ENCODE data around the gene SLC2A4. TPM values are rescaled to one million over a fixed set of nuclear protein-coding genes. Genes with fewer than 3 reads are reported as not detected.
A peak's percentile ranks its signal among the peaks of the same experiment; 100 is the strongest.

SLC2A4 gene
- total and polyA plus RNA-seq, 2 experiments from 2014 or later, result 6.3 to 13.6 TPM

DNA sequence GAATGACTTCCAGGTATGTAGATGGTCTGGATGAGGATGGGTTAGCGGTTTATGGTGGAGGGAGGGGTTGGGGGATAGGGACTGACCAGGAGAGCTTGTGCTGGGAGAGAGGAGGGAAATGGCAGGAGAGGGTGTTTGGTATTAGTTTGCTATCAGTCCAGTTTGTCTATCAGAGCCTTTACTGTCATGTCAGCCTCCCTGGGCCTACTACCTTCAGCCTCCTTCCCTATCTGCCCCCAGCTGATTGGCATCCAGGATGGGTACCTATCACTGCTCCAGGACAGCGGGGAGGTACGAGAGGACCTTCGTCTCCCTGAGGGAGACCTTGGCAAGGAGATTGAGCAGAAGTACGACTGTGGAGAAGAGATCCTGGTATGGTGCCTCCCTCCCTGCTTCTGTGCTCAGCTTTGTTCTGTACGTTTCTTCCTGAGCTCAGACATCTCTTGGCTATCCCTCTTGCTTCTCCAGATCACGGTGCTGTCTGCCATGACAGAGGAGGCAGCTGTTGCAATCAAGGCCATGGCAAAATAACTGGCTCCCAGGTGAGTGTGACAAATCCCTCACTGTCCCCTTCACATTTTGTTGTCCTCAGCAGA is 29.7 kb downstream of the SLC2A4 start:
- H3K27ac ChIP-seq (ENCODE audit: low read depth), result no peak overlapping the region; the same call in 1 of the 2 replicates
- peaks cover 37% of the 10 kb centered on the region for H3K36me3 ChIP-seq (ENCODE audit: insufficient read depth)
- H3K4me3 Mint-ChIP-seq, result peak overlapping the region; percentile 98
- peaks cover 75% of the 10 kb centered on the region for H3F3A ChIP-seq (replicated peaks; ENCODE audit: low read depth)
- H3K27me3 Mint-ChIP-seq (ENCODE audit: insufficient read depth, low read depth, poor library complexity), result peaks cover 50% of the 10 kb centered on the region
- no peak overlapping the region for H3K27ac Mint-ChIP-seq
- peaks cover 53% of the 10 kb centered on the region for H3K4me1 Mint-ChIP-seq
- no peaks in the 10 kb centered on the region for H3K27me3 ChIP-seq (ENCODE audit: insufficient read depth)
- DNase-seq (ENCODE audit: low spot score) (no peak), ATAC-seq (no peak)
- peaks cover 27% of the 10 kb centered on the region; the same call in 1 of the 2 replicates for H3K4me1 ChIP-seq (ENCODE audit: insufficient read depth)
- no peaks in the 10 kb centered on the region for H3K9me2 ChIP-seq (ENCODE audit: insufficient read depth)
- peaks cover 43% of the 10 kb centered on the region for H3K79me2 ChIP-seq (replicated peaks; ENCODE audit: insufficient read depth)
- H2AFZ ChIP-seq, result no peak overlapping the region
- H3K4me2 ChIP-seq, result no peak overlapping the region
- no peak for TF ChIP-seq NANOG (IDR thresholded peaks at IDR 0.05; ENCODE audit: borderline replicate concordance)
- no peak for TF ChIP-seq ZNF331 (CRISPR knock-in tag; IDR thresholded peaks at IDR 0.05; ENCODE audit: low read depth)
- no peak for TF ChIP-seq ZNF114 (CRISPR knock-in tag; IDR thresholded peaks at IDR 0.05)
- TF ChIP-seq CTCF (conservative IDR thresholded peaks at IDR 0.05; ENCODE audit: low read depth in 2 of 2), result no peak
- no peak for TF ChIP-seq STAT1 (IDR thresholded peaks at IDR 0.05; ENCODE audit: unreplicated experiment)
- no peak for TF ChIP-seq POLR2AphosphoS5 (IDR thresholded peaks at IDR 0.05; ENCODE audit: low read depth)
- no peak for TF ChIP-seq CREB1 (CRISPR knock-in tag; IDR thresholded peaks at IDR 0.05; ENCODE audit: low read depth)
- TF ChIP-seq EZH2phosphoT487 (IDR thresholded peaks at IDR 0.05; ENCODE audit: unreplicated experiment), result no peak
- TF ChIP-seq EZH2 (IDR thresholded peaks at IDR 0.05; ENCODE audit: low read depth, unreplicated experiment), result no peak
- TF ChIP-seq, protein P1, sequence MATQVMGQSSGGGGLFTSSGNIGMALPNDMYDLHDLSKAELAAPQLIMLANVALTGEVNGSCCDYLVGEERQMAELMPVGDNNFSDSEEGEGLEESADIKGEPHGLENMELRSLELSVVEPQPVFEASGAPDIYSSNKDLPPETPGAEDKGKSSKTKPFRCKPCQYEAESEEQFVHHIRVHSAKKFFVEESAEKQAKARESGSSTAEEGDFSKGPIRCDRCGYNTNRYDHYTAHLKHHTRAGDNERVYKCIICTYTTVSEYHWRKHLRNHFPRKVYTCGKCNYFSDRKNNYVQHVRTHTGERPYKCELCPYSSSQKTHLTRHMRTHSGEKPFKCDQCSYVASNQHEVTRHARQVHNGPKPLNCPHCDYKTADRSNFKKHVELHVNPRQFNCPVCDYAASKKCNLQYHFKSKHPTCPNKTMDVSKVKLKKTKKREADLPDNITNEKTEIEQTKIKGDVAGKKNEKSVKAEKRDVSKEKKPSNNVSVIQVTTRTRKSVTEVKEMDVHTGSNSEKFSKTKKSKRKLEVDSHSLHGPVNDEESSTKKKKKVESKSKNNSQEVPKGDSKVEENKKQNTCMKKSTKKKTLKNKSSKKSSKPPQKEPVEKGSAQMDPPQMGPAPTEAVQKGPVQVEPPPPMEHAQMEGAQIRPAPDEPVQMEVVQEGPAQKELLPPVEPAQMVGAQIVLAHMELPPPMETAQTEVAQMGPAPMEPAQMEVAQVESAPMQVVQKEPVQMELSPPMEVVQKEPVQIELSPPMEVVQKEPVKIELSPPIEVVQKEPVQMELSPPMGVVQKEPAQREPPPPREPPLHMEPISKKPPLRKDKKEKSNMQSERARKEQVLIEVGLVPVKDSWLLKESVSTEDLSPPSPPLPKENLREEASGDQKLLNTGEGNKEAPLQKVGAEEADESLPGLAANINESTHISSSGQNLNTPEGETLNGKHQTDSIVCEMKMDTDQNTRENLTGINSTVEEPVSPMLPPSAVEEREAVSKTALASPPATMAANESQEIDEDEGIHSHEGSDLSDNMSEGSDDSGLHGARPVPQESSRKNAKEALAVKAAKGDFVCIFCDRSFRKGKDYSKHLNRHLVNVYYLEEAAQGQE (IDR thresholded peaks at IDR 0.05; ENCODE audit: unreplicated experiment), result no peak
- no peak for TF ChIP-seq JUNB (IDR thresholded peaks at IDR 0.05; ENCODE audit: unreplicated experiment)
- no peak overlapping the region for H3K4me3 ChIP-seq
- peaks cover 70% of the 10 kb centered on the region for H3K36me3 Mint-ChIP-seq (ENCODE audit: low read depth)
- peaks cover 45% of the 10 kb centered on the region for H4K20me1 ChIP-seq (replicated peaks; ENCODE audit: insufficient read depth)
- H3K9me3 Mint-ChIP-seq, result peaks cover 7% of the 10 kb centered on the region; the same call in 2 of the 3 replicates

All from GM23338 (cell line).